Astrocyte of the spinal cord (primary cell): ENCODE results near the gene RTN4.

Source experiments
- DNase-seq: peaks from one replicate; pipeline ENCODE4 v3.0.0; 2011; ENCODE audit warnings: low read depth, low spot score
- H3K4me3 ChIP-seq: 2 replicates; pipeline ENCODE4 v1.5.1; 2011; ENCODE audit warnings: low read depth, mild to moderate bottlenecking, low read length, moderate library complexity
- CTCF ChIP-seq: IDR thresholded peaks from 2 replicates; pipeline ENCODE4 v1.5.1; 2012; ENCODE audit warnings: low read depth, mild to moderate bottlenecking, low read length, inconsistent platforms
- in situ Hi-C: cut with HindIII; loops from 2 replicates; pipeline ENCODE4 v1.10.0; 2017; ENCODE audit warnings: low sequenced_read_pairs

Gene RTN4

GRCh38 chr2:55073000-55073983, 23.0 kb upstream of the RTN4 start:
- DNase-seq = peak; percentile 38
- in situ Hi-C loops = no loop called here
- no peak for TF ChIP-seq CTCF
- no peak overlapping the region for H3K4me3 ChIP-seq

GRCh38 chr2:55063713-55064323, 13.6 kb upstream of the RTN4 start:
- H3K4me3 ChIP-seq = no peak overlapping the region
- in situ Hi-C loops = no loop called here
- peak; percentile 15 for TF ChIP-seq CTCF
- no peak for DNase-seq

- no peak overlapping the region for H3K4me3 ChIP-seq
- no peak for DNase-seq
- in situ Hi-C loops = no loop called here
- TF ChIP-seq CTCF = no peak
These were observed 13.0 kb upstream of the RTN4 start for GRCh38 chr2:55063226-55063625.

- no peak for DNase-seq
- in situ Hi-C loops = no loop called here
- no peak for TF ChIP-seq CTCF
- H3K4me3 ChIP-seq = no peak overlapping the region
These were observed 12.5 kb upstream of the RTN4 start for GRCh38 chr2:55062754-55063153.

- DNase-seq = no peak
- H3K4me3 ChIP-seq = no peak overlapping the region
- in situ Hi-C loops = no loop called here
- TF ChIP-seq CTCF = no peak
These were observed 11.5 kb upstream of the RTN4 start for GRCh38 chr2:55061523-55062344.

- in situ Hi-C loops = no loop called here
- DNase-seq = no peak
- no peak overlapping the region for H3K4me3 ChIP-seq
- TF ChIP-seq CTCF = no peak
These were observed 9.5 kb upstream of the RTN4 start for GRCh38 chr2:55059793-55060192.
